ENCODE data around the gene RBM46. TPM values are rescaled to one million over a fixed set of nuclear protein-coding genes. Genes with fewer than 3 reads are reported as not detected.
"Not testable (repeated sequence)": the region's sequence is repeated elsewhere in the genome, so short reads cannot be mapped to it uniquely, and the experiment has no call there.

RBM46 gene
- total and polyA plus RNA-seq, 2 experiments from 2014 or later = 0.07 TPM; not detected in 1

DNA sequence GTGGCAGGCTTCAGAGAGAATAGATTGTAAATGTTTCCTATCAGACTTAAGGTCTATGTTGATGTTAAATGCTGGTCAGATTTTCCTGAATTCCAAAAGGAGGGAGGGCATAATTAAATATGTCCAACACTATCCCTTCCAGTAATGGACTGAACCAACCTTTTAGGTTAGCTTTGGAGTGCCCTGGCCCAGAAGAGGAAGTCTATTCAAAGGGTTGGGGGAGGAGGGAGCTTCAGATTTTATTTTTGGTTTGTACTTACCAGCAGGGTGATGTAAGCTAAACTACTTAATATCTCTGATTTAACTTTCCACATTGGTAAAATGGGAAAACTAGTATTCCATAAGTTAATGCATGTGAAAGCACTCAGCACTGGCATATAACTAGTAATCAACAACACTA lies 91.1 kb downstream of the RBM46 start:
- Histone ChIP-seq H3K4me2 (no peak overlapping the region), H3K9me3 (ENCODE audit: low read depth) (no peaks in the 10 kb centered on the region), H4K20me1 (ENCODE audit: insufficient read depth, poor library complexity, severe bottlenecking) (no peaks in the 10 kb centered on the region), H3K9me2 (replicated peaks; ENCODE audit: insufficient read depth) (no peaks in the 10 kb centered on the region), H3K4me1 (ENCODE audit: insufficient read depth) (peaks cover under 1% of the 10 kb centered on the region), H3K36me3 (replicated peaks; ENCODE audit: insufficient read depth, low read depth) (no peaks in the 10 kb centered on the region), H3K79me2 (no peaks in the 10 kb centered on the region), H3K4me3 (no peak overlapping the region), H2AFZ (no peak overlapping the region), H3K27ac (no peak overlapping the region), H3K27me3 (no peaks in the 10 kb centered on the region)
- no peak for DNase-seq (ENCODE audit: low spot score)
- TF ChIP-seq, protein P1, sequence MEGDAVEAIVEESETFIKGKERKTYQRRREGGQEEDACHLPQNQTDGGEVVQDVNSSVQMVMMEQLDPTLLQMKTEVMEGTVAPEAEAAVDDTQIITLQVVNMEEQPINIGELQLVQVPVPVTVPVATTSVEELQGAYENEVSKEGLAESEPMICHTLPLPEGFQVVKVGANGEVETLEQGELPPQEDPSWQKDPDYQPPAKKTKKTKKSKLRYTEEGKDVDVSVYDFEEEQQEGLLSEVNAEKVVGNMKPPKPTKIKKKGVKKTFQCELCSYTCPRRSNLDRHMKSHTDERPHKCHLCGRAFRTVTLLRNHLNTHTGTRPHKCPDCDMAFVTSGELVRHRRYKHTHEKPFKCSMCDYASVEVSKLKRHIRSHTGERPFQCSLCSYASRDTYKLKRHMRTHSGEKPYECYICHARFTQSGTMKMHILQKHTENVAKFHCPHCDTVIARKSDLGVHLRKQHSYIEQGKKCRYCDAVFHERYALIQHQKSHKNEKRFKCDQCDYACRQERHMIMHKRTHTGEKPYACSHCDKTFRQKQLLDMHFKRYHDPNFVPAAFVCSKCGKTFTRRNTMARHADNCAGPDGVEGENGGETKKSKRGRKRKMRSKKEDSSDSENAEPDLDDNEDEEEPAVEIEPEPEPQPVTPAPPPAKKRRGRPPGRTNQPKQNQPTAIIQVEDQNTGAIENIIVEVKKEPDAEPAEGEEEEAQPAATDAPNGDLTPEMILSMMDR (IDR thresholded peaks at IDR 0.05; ENCODE audit: poor library complexity) = no peak
- TF ChIP-seq EZH2phosphoT487 (IDR thresholded peaks at IDR 0.05; ENCODE audit: low read depth, severe bottlenecking, unreplicated experiment) (no peak), EZH2 (IDR thresholded peaks at IDR 0.05; ENCODE audit: borderline replicate concordance) (no peak)

- not testable (repeated sequence) for H3K4me3 ChIP-seq; H3K36me3 ChIP-seq (replicated peaks; ENCODE audit: insufficient read depth, low read depth)
Measured at GRCh38 chr4:154874049-154874448, 93.0 kb downstream of the RBM46 start.

GRCh38 chr4:154877110-154877760 lies 96.2 kb downstream of the RBM46 start:
- TF ChIP-seq EZH2 (IDR thresholded peaks at IDR 0.05; ENCODE audit: borderline replicate concordance) (no peak), EZH2phosphoT487 (IDR thresholded peaks at IDR 0.05; ENCODE audit: low read depth, severe bottlenecking, unreplicated experiment) (no peak)
- TF ChIP-seq, protein P1 (IDR thresholded peaks at IDR 0.05; ENCODE audit: poor library complexity) = no peak
- Histone ChIP-seq H3K36me3 (replicated peaks; ENCODE audit: insufficient read depth, low read depth) (no peaks in the 10 kb centered on the region), H3K9me3 (ENCODE audit: low read depth) (no peaks in the 10 kb centered on the region), H3K4me3 (no peak overlapping the region), H3K4me2 (no peak overlapping the region), H3K79me2 (no peaks in the 10 kb centered on the region), H2AFZ (peak overlapping the region; percentile 45), H3K27me3 (no peaks in the 10 kb centered on the region), H3K27ac (peak overlapping the region; percentile 75), H4K20me1 (ENCODE audit: insufficient read depth, poor library complexity, severe bottlenecking) (no peaks in the 10 kb centered on the region), H3K4me1 (ENCODE audit: insufficient read depth) (peaks cover 5% of the 10 kb centered on the region), H3K9me2 (replicated peaks; ENCODE audit: insufficient read depth) (no peaks in the 10 kb centered on the region)
- 51% methylated on average over 8 of the region's 8 CpGs for WGBS (ENCODE audit: low lambda C conversion rate, missing lambda C conversion rate)
- peak; percentile 46 for DNase-seq (ENCODE audit: low spot score)

More at GRCh38 chr4:154874049-154874448, 93.0 kb downstream of the RBM46 start:
- H3K79me2 ChIP-seq; H3K4me2 ChIP-seq; H3K9me2 ChIP-seq (replicated peaks; ENCODE audit: insufficient read depth); DNase-seq (ENCODE audit: low spot score); H3K4me1 ChIP-seq (ENCODE audit: insufficient read depth); H3K27ac ChIP-seq; H4K20me1 ChIP-seq (ENCODE audit: insufficient read depth, poor library complexity, severe bottlenecking); H3K27me3 ChIP-seq; H2AFZ ChIP-seq; H3K9me3 ChIP-seq (ENCODE audit: low read depth): not testable (repeated sequence)
- 82% methylated on average over 4 of the region's 4 CpGs for WGBS (ENCODE audit: low lambda C conversion rate, missing lambda C conversion rate)

Small RNA genes within 50 kb of the gene (small RNA-seq; reads per million reads assigned to genes)
- gene RNU2-44P (not detected), gene RNU2-66P (not detected)

Other genes with a start within 250 kb of the RBM46 start
- gene PLRG1, start 230.9 kb upstream of the RBM46 start, total RNA-seq = 63.9 and 67.3 TPM in 2 replicates
- 54.4 and 60.0 TPM in 2 replicates for gene PLRG1, start 230.9 kb upstream of the RBM46 start, polyA plus RNA-seq
- 1,901 and 1,953 TPM in 2 replicates for gene FGB, start 218.3 kb upstream of the RBM46 start, total RNA-seq
- gene FGB, start 218.3 kb upstream of the RBM46 start, polyA plus RNA-seq = 1,888 and 2,096 TPM in 2 replicates
- gene FGA, start 190.5 kb upstream of the RBM46 start, total RNA-seq = 1,189 and 1,239 TPM in 2 replicates
- gene FGA, start 190.5 kb upstream of the RBM46 start, polyA plus RNA-seq = 446 and 579 TPM in 2 replicates
- 1,531 and 1,684 TPM in 2 replicates for gene FGG, start 168.6 kb upstream of the RBM46 start, total RNA-seq
- gene FGG, start 168.6 kb upstream of the RBM46 start, polyA plus RNA-seq = 1,125 and 1,415 TPM in 2 replicates
- 3.5 and 4.7 TPM in 2 replicates for gene LRAT, start 37.3 kb upstream of the RBM46 start, total RNA-seq
- gene LRAT, start 37.3 kb upstream of the RBM46 start, polyA plus RNA-seq = 2.6 and 4.4 TPM in 2 replicates